ENCODE measurements around the gene FAM78A.
"Not testable (repeated sequence)": the region's sequence is repeated elsewhere in the genome, so short reads cannot be mapped to it uniquely, and the experiment has no call there.

The FAM78A gene

GRCh38 chr9:131282175-131282574, 5.9 kb upstream of the FAM78A start:
- no peak for DNase-seq (ENCODE audit: low spot score)

- DNase-seq (ENCODE audit: low spot score) = no peak
Measured at GRCh38 chr9:131281119-131281965, 5.0 kb upstream of the FAM78A start.

DNA sequence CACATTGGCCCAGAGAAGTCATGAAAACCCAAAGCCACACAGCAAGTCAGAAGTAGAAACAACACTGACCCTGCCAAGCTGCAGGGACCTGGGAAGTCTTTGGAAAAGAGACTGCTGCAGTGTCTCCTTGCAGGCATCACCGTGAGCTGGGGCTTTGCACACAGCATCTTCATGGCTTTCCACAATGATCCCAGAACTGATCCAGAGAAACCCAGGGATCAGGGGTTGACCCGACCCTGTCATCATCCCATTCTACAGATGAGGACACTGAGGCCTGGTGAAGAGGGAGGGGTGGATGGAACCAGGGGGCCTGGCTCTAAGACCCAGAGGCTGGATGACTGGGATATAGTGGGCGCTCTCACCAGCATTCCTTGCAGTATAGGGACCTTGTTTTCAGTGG, 4.3 kb upstream of the FAM78A start:
- no peak for DNase-seq (ENCODE audit: low spot score)

GRCh38 chr9:131279863-131280570, 3.7 kb upstream of the FAM78A start:
- no peak for DNase-seq (ENCODE audit: low spot score)

GRCh38 chr9:131279196-131279862, 3.0 kb upstream of the FAM78A start:
- DNase-seq (ENCODE audit: low spot score) = no peak

DNA sequence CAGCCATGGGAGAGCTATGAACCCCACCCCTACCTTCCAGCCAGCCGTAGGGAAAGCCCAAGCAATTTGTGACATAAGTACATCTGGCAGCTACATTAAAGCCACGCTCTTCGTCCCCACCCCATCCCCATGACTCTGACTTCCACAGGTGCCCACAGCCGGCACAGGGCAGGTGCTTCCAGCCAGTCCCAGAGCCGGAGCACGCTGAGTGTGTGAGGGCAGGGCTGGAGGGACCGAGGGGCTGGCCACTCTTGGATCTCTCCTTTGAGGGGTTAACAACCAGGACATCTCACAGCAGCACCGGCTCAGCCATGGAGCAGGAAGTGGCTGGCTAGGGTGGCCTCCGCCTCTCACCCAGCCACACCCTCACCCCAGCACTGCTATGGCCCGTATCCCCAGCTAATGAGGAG, 2.4 kb upstream of the FAM78A start:
- no peak for DNase-seq (ENCODE audit: low spot score)

DNA sequence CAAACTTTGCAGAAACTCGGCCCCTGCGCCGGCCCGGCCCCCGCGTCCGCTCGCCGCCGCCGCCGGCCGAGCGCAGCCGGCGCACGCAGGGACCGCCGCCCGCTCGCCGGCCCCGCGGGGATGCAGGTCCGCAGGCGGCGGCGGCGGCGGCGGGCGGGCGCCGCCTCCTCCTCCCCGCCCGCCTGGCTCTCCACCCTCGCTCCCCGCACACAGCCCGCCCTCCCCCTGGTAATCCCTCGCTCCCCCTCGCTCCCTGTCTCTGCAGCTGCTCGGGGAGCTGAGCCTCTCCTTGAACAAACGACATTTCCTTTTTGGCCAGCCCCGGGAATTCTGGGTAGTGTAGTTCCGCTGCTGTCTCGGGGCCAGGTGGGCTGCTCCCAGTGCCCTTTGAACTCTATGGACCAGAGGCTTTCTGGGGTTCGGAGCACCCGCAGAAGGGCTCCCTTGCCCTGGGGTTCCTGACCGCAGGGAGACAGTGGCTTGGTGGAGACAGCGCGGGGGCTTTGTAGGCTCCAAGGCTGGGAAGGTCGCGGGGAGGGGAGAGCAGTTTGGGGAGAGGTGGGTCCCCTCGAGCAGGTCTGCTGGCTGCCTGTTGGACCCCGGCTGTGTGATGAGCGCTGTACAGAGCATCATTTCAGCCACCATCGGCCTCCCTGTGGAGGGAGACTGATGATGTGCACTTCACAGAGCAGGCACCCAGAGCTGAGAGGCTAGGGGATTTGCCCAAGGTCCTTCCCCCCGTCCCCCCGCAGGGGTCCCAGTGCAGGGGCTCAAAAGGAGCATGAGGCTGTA, 1.8 kb upstream of the FAM78A start:
- peak; percentile 86 for DNase-seq (ENCODE audit: low spot score)

DNA sequence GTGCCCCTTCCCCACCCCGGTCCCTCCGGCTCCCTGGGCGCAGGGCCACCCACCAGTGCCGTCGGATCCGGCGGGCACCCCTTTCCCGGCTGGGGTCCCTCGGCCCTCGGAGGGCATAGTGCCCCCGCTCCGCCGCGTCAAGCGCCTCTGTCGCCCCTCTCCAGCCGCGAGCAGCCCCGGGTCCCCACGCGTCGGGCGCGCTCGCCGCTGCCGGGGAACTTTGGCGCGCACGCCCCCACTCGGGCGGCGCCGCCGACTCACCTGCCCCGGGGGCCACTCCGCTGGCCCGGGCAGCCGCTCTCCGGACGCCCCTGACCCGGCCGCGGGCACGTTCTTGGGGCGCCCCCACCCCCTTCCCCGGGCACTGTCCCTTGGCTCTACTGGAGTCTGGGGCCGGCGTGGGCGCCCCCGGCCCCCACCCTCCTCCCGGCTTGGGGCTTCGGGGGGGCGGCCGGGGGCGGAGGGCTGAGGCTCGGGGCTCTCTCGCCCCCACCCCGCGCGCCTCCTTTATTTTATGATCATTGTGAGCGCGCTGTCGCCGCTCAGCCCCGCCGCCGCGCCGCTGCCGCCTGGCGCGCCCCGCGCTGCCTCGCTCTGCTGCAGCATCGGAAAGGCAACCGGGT, 1.1 kb upstream of the FAM78A start:
- no peak for DNase-seq (ENCODE audit: low spot score)

DNA sequence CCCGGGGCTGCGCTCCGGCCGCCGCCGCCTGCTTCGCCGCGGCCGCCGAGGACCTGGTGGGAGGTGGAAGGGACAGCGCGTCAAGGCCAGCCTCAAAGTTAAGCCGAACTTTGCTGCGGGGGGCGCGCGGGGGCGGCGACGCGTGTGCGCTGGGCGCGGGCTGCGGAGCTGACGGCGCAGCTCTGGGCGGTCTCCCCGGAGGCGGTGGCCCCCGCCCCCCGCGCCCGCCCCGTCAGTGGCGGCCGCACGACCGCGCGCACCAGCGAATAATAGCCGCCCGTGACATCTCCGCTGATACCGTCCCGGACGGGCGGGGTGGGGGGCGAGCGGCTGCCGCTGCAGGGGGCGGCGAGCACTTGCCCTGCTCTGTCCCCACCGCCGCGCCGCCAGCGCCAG, 579 bp upstream of the FAM78A start:
- no peak for DNase-seq (ENCODE audit: low spot score)

- no peak for DNase-seq (ENCODE audit: low spot score)
Measured at GRCh38 chr9:131275332-131276093, 797 bp downstream of the FAM78A start.

DNA sequence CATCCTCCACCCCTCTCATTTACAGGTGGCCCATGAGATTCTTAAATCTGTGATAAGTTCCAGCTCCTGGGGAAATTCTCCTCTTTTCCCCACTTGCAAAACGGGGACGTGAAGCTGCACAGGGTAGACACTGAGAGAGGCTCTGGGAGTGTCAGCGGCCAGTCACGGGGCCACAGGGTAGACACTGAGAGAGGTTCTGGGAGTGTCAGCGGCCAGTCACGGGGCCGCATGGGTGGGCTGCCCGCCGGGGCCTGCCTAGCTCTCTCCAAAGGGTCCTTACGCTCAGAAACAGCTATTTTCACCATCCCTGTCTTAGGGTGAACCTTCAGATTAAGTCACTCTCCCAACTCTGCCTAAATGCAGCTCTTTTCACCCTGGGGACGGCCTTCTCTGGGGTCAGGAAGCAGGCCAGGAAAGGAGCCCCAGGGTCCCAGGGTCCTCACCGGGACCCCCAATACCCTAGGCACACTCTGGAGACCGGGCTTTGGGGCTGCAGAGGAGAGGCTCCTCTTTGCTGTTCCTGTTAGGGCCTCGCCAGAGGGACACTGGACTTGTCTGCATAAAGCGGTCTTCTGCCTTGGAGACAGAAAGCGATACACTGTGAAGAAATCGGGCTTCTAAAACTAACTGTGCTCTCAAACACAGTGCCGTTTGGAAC, 1.5 kb downstream of the FAM78A start:
- no peak for DNase-seq (ENCODE audit: low spot score)

- no peak for DNase-seq (ENCODE audit: low spot score)
Measured at GRCh38 chr9:131273856-131274673, 2.2 kb downstream of the FAM78A start.

DNA sequence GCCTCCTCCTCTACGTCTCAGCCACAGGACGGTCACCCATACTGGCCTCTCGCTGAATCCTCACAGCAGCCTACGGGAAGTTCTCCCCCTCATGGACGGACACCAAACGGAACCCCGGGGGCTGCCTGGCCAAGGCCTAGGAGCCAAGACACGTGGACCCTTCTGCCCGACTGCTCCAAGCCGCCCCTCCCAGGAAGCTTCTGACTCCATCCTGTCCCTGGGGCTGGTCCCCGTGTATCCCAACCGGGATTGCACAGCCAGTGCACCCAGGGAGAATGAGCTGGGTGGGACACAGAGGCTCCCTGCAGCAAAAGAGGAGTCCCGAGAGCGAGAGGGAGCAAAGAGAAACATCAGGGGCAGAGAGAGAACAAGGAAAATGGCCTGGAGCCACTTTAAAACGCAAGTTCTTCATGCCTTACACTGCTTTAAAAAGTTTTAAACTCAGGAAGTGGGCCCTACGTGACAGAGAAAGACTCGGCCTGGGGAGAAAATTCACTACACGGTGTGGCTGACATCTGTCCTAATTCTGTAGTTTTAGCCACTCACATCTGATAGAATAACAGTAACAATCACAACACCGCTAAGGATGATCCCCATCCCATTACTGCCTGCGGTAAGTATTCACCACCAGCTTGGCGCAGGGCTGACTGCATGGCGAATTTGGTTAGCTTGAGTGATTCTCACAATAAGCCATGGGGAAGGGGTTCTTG, 3.0 kb downstream of the FAM78A start:
- no peak for DNase-seq (ENCODE audit: low spot score)

DNA sequence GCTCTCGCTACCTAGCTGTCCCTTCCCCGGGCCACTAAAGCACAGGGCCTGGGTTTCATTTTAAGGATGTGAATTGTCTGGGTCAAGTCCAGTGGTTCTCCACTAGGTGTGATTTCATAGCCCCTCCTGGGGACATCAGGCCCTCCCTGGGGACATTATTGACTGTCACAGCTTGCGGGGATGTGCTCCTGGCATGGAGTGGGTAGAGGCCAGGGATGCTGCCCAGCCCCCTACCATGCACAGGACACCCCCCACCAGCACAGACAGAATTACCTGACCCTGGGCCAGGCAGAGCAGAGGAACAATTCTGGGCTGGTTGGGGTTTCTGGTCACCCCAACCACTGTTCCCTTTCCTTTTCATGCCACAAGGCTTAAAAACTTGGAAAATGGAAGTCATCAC, 4.1 kb downstream of the FAM78A start:
- no peak for DNase-seq (ENCODE audit: low spot score)

GRCh38 chr9:131271506-131271931, 4.8 kb downstream of the FAM78A start:
- DNase-seq (ENCODE audit: low spot score) = no peak

DNA sequence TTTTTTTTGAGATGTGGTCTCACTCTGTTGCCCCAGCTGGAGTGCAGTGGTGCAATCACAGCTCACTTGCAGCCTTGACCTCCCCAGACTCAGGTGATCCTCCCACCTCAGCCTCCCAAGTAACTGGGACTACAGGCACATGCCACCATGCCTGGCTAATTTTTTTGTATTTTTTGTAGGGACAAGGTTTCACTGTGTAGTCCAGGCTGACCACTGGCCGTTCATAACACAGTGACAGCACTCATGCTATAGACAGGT, 5.4 kb downstream of the FAM78A start:
- not testable (repeated sequence) for DNase-seq (ENCODE audit: low spot score)

DNA sequence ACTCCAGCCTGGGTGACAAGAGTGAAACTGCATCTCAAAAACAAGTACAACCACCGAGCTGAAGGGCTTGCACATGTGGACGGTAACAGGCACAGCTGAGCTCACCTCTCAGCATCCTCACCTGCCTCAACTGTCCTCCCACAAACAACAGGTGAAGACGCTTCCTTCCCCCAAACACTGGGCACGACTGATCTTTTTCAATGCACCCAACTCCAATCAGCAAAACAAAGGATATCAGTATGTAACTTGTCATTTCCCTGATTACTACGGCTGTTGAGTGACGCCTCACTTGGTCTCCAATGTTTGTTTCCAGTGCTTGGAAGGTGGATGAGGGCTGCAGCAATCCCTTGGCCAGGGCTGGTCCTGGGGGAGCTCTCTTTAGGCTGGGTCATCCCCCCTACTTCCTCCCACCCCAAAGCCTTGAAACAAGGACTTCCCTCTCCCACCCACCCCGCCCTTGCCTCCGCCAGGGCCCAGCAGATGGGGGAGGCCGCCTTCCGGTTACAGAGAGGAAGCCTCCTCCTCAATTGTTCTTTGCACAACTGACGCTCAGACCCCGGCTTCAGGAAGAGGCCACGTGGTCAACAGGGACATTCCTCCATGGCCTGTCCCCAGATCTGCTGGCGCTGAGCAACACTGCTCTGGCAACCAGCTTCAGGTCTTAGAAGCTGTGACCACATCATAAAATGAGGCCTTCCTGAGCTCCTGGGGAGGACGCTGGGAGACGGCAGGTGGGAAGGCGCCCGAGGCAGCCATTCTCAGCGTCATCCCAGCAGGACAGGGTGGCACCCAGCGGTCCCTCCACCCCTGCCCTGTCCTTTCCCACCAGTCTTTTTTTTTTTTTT, 5.9 kb downstream of the FAM78A start:
- no peak for DNase-seq (ENCODE audit: low spot score)
